ENCODE data around the gene SMPD1.

GRCh38 chr11:6410695-6411430 is 20.6 kb downstream of the SMPD1 start:
- no peak for TF ChIP-seq SREBF2 (CRISPR knock-in tag; IDR thresholded peaks at IDR 0.05)
- TF ChIP-seq RBM15 (IDR thresholded peaks at IDR 0.05; ENCODE audit: insufficient read depth, low read length) = no peak
- no peak for TF ChIP-seq CTCF (IDR thresholded peaks at IDR 0.05 in 2 of 3, conservative IDR thresholded peaks at IDR 0.05 in 1 of 3; ENCODE audit: insufficient read depth in 2 of 3, low read depth in 1 of 3, low read length in 3 of 3)
- no peak for TF ChIP-seq SP1 (CRISPR knock-in tag; IDR thresholded peaks at IDR 0.05)
- TF ChIP-seq NCOR1 (IDR thresholded peaks at IDR 0.05) = no peak
- no peak for TF ChIP-seq ZBTB7A (IDR thresholded peaks at IDR 0.05; ENCODE audit: borderline replicate concordance, control insufficient read depth, low read depth, low read length)
- no peak for TF ChIP-seq REST (IDR thresholded peaks at IDR 0.05; ENCODE audit: borderline replicate concordance)
- no peak for TF ChIP-seq REST (CRISPR knock-in tag; IDR thresholded peaks at IDR 0.05; ENCODE audit: low read depth)
- TF ChIP-seq POLR2A (conservative IDR thresholded peaks at IDR 0.05) = no peak

Data from K562 (cell line).